ENCODE measurements around the gene TEX22. TPM values are rescaled to one million over a fixed set of nuclear protein-coding genes. Genes with fewer than 3 reads are reported as not detected.

TEX22 gene
- total RNA-seq, 4 donors from 2014 or later, result 0.35 to 1.6 (median 0.94) TPM; not detected in 1

- peaks cover 0 to 31% (median 3%) of the 10 kb centered on the region in 3 donors for H3K36me3 ChIP-seq
- no peak for DNase-seq
- no peaks in the 10 kb centered on the region for H3K4me1 ChIP-seq
- H3K9me3 ChIP-seq, result no peaks in the 10 kb centered on the region
- H3K27me3 ChIP-seq, result no peaks in the 10 kb centered on the region
- no peak overlapping the region for H3K4me3 ChIP-seq
- TF ChIP-seq CTCF (IDR thresholded peaks at IDR 0.05) (no peak), POLR2A (IDR thresholded peaks at IDR 0.05) (no peak)
- H3K27ac ChIP-seq, result no peak overlapping the region
These were observed 29.9 kb upstream of the TEX22 start for GRCh38 chr14:105368426-105368825.

- Histone ChIP-seq H3K9me3 (no peaks in the 10 kb centered on the region), H3K27me3 (no peaks in the 10 kb centered on the region), H3K27ac (no peak overlapping the region), H3K4me3 (no peak overlapping the region), H3K36me3 (peaks cover 0 to 31% (median 3%) of the 10 kb centered on the region in 3 donors), H3K4me1 (no peaks in the 10 kb centered on the region)
- no peak for TF ChIP-seq CTCF (IDR thresholded peaks at IDR 0.05)
- no peak for TF ChIP-seq POLR2A (IDR thresholded peaks at IDR 0.05)
- DNase-seq, result no peak
These were observed 29.3 kb upstream of the TEX22 start for GRCh38 chr14:105368910-105369652.

DNA sequence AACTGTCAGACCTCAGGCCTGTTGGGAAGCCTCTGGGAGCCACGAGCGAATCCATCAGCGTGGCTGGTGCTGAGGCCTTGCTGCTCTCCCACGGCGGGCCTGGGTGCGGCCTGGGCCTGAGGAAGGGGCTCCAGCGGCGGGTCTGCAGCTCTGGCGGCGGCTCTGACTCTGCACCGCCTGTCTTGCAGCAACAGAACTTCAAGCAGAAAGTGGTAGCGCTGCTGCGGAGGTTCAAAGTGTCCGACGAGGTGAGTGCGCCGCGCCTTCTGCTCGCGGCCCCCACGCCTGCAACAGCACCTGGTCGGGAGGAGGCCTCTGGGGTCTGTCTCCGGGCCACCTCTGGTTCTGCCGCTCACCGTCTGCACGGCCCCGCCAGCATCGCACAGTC lies 28.7 kb upstream of the TEX22 start:
- no peak overlapping the region for H3K27ac ChIP-seq
- no peak for TF ChIP-seq POLR2A (IDR thresholded peaks at IDR 0.05)
- TF ChIP-seq CTCF (IDR thresholded peaks at IDR 0.05), result no peak
- no peak overlapping the region for H3K4me3 ChIP-seq
- no peaks in the 10 kb centered on the region for H3K9me3 ChIP-seq
- H3K36me3 ChIP-seq, result peaks cover 0 to 31% (median 3%) of the 10 kb centered on the region in 3 donors
- no peaks in the 10 kb centered on the region for H3K27me3 ChIP-seq
- H3K4me1 ChIP-seq, result no peaks in the 10 kb centered on the region
- no peak for DNase-seq

- Histone ChIP-seq H3K9me3 (no peaks in the 10 kb centered on the region), H3K4me1 (no peaks in the 10 kb centered on the region), H3K27me3 (no peaks in the 10 kb centered on the region), H3K4me3 (no peak overlapping the region), H3K36me3 (peaks cover 0 to 8% (median 0%) of the 10 kb centered on the region in 3 donors), H3K27ac (no peak overlapping the region)
- TF ChIP-seq CTCF (IDR thresholded peaks at IDR 0.05) (no peak), POLR2A (IDR thresholded peaks at IDR 0.05) (no peak)
- DNase-seq, result no peak
These were observed 23.9 kb upstream of the TEX22 start for GRCh38 chr14:105374389-105374788.

- Histone ChIP-seq H3K27me3 (no peaks in the 10 kb centered on the region), H3K36me3 (peaks cover 0 to 14% (median 0%) of the 10 kb centered on the region in 3 donors), H3K27ac (no peak overlapping the region), H3K9me3 (no peaks in the 10 kb centered on the region), H3K4me3 (no peak overlapping the region), H3K4me1 (no peaks in the 10 kb centered on the region)
- no peak for DNase-seq
- TF ChIP-seq POLR2A (IDR thresholded peaks at IDR 0.05) (no peak), CTCF (IDR thresholded peaks at IDR 0.05) (no peak)
These were observed 22.7 kb upstream of the TEX22 start for GRCh38 chr14:105375635-105376057.

Measured in Peyer's patch (tissue), 4 donors.